Stomach (tissue), 9 donors: Measurements from ENCODE around the gene BCAM. TPM values are rescaled to one million over a fixed set of nuclear protein-coding genes. Genes with fewer than 3 reads are reported as not detected.
A peak's percentile ranks its signal among the peaks of the same experiment; 100 is the strongest.

Experiments
- DNase-seq, 2 donors: peaks; one replicate each; pipeline versions ENCODE4 v3.0.0 to v3.0.0-alpha.2; 2013 to 2019
- H3K27ac ChIP-seq, 5 donors: fragments of 200-600 bp in 4 of 5; sonication (generic) in 4 of 5; one replicate each; pipeline ENCODE4 v1.5.1; 2013 to 2019; ENCODE audit warnings: mild to moderate bottlenecking in 1 of 5, moderate library complexity in 1 of 5
- H3K27me3 ChIP-seq, 3 donors: fragments of 200-600 bp; sonication (generic); one replicate each; pipeline ENCODE4 v1.5.1; 2017 to 2019; ENCODE audit warnings: mixed run types in 1 of 3
- H3K36me3 ChIP-seq, 4 donors: fragments of 200-600 bp; sonication (generic); 1 replicate in 3 of 4; 2 replicates in 1 of 4; pipeline ENCODE4 v1.5.1; 2016 to 2019
- H3K4me1 ChIP-seq, 4 donors: fragments of 200-600 bp; sonication (generic); one replicate each; pipeline ENCODE4 v1.5.1; 2016 to 2019
- H3K4me3 ChIP-seq, 4 donors: fragments of 200-600 bp; sonication (generic) in 3 of 4; one replicate each; pipeline ENCODE4 v1.5.1; 2016 to 2019; ENCODE audit warnings: mild to moderate bottlenecking in 1 of 4
- H3K9me3 ChIP-seq, 4 donors: fragments of 200-600 bp; sonication (generic); one replicate each; pipeline ENCODE4 v1.5.1; 2016 to 2019
- CTCF ChIP-seq, 7 experiments: fragments of 450-650 bp in 4 of 7; fragments of 200-600 bp in 3 of 7; sonication (generic) in 3 of 7; IDR thresholded peaks; one replicate each; pipeline ENCODE4 v1.5.1; 2016 to 2019; ENCODE audit warnings: antibody characterized with exemption in 7 of 7, control low read depth in 2 of 7, mild to moderate bottlenecking in 1 of 7
- EP300 ChIP-seq: sonication (generic); formaldehyde crosslinking; IDR thresholded peaks from one replicate; pipeline ENCODE4 v1.6.1; 2017; ENCODE audit warnings: antibody characterized with exemption
- POLR2A ChIP-seq, 4 donors: fragments of 450-650 bp; IDR thresholded peaks; one replicate each; pipeline ENCODE4 v1.6.1; 2016; ENCODE audit warnings: antibody characterized with exemption in 4 of 4, control low read depth in 2 of 4, mild to moderate bottlenecking in 1 of 4, moderate library complexity in 1 of 4
- POLR2AphosphoS5 ChIP-seq, 3 donors: sonication (generic); formaldehyde crosslinking; IDR thresholded peaks; one replicate each; pipeline ENCODE4 v1.6.1; 2016; ENCODE audit warnings: antibody characterized with exemption in 3 of 3
- WGBS, 5 donors: extraction: QIAGEN DNeasy Blood & Tissue Kit in 3 of 5; methylation state at CpG; one replicate each; pipeline versions ENCODE4 v1.1.5 to v1.1.7; 2013 to 2018; 5-methylcytosine and 5-hydroxymethylcytosine counted together
- intact Hi-C: fragments of 100-400 bp; cut with DNase I; formaldehyde crosslinking; loops from one replicate; pipeline ENCODE4 v1.15.1; 2023; ENCODE audit warnings: low total_unique reads
- polyA plus RNA-seq, 3 donors: library from polyadenylated mRNA; stranded (reverse); fragments of 200-250 nt; gene quantifications; one replicate each; pipeline ENCODE4 v1.2.3, GENCODE V29; 2013
- total RNA-seq, 5 donors: library from RNA; depleted of rRNA; stranded (reverse); fragments of >200 nt; gene quantifications; one replicate each; pipeline versions ENCODE4 v1.1.0 to v1.2.3, GENCODE V29; 2014 to 2016
- donor health status: healthy with polysubstance abuse.
- donor health status: Bipolar disorder and iron deficiency.
- donor health status: healthy.

Gene BCAM
- total and polyA plus RNA-seq, 8 donors, result 7.3 to 265 (median 36.5) TPM

GRCh38 chr19:44820648-44821609 lies 12.0 kb downstream of the BCAM start:
- H3K4me1 ChIP-seq, result peaks cover 0 to 12% (median 10%) of the 10 kb centered on the region in 4 donors
- H3K4me3 ChIP-seq, result peak overlapping the region in 1 of 4 donors; percentile 3
- H3K27me3 ChIP-seq, result peaks cover 0 to 4% (median 0%) of the 10 kb centered on the region in 3 donors
- WGBS, 5 donors, result 51 to 71% (median 62%) methylated on average over 29 to 35 of the region's 35 CpGs
- H3K36me3 ChIP-seq, result peaks cover 0 to 15% (median 8%) of the 10 kb centered on the region in 4 donors
- H3K9me3 ChIP-seq, result no peaks in the 10 kb centered on the region
- TF ChIP-seq POLR2A (IDR thresholded peaks at IDR 0.05), result no peak
- no peak for TF ChIP-seq POLR2AphosphoS5 (IDR thresholded peaks at IDR 0.05)
- TF ChIP-seq CTCF (IDR thresholded peaks at IDR 0.05), result no peak
- no peak for TF ChIP-seq EP300
- H3K27ac ChIP-seq, result peak overlapping the region in 4 of 5 donors; percentile 19 to 69 (median 40)
- peak in 1 of 2 donors; percentile 74 for DNase-seq
- intact Hi-C loops, result no loop called here

GRCh38 chr19:44822177-44822576 lies 13.3 kb downstream of the BCAM start:
- TF ChIP-seq EP300, result no peak
- TF ChIP-seq POLR2A (IDR thresholded peaks at IDR 0.05), result no peak
- no peak for TF ChIP-seq POLR2AphosphoS5 (IDR thresholded peaks at IDR 0.05)
- Histone ChIP-seq H3K9me3 (no peaks in the 10 kb centered on the region), H3K36me3 (peaks cover 0 to 12% (median 8%) of the 10 kb centered on the region in 4 donors), H3K27me3 (peaks cover 0 to 7% (median 0%) of the 10 kb centered on the region in 3 donors), H3K4me1 (peaks cover 0 to 12% (median 10%) of the 10 kb centered on the region in 4 donors), H3K27ac (peak overlapping the region in 1 of 5 donors; percentile 46), H3K4me3 (no peak overlapping the region)
- intact Hi-C loops, result no loop called here
- no peak for DNase-seq
- WGBS, 5 donors, result 61 to 70% (median 64%) methylated on average over 11 of the region's 11 CpGs

GRCh38 chr19:44822670-44823372 lies 13.9 kb downstream of the BCAM start:
- Histone ChIP-seq H3K9me3 (no peaks in the 10 kb centered on the region), H3K27ac (no peak overlapping the region), H3K4me1 (peaks cover 0 to 12% (median 10%) of the 10 kb centered on the region in 4 donors), H3K36me3 (peaks cover 0 to 12% (median 8%) of the 10 kb centered on the region in 4 donors), H3K27me3 (peaks cover 0 to 8% (median 0%) of the 10 kb centered on the region in 3 donors), H3K4me3 (no peak overlapping the region)
- intact Hi-C loops, result no loop called here
- DNase-seq, result no peak
- TF ChIP-seq POLR2AphosphoS5 (IDR thresholded peaks at IDR 0.05) (no peak), EP300 (no peak), CTCF (IDR thresholded peaks at IDR 0.05) (no peak), POLR2A (IDR thresholded peaks at IDR 0.05) (no peak)
- 63 to 73% (median 69%) methylated on average over 10 of the region's 10 CpGs for WGBS, 5 donors

GRCh38 chr19:44823373-44823698 lies 14.4 kb downstream of the BCAM start:
- Histone ChIP-seq H3K27me3 (peaks cover 0 to 8% (median 0%) of the 10 kb centered on the region in 3 donors), H3K4me1 (peaks cover 0 to 12% (median 10%) of the 10 kb centered on the region in 4 donors), H3K27ac (no peak overlapping the region), H3K36me3 (peaks cover 0 to 12% (median 8%) of the 10 kb centered on the region in 4 donors), H3K4me3 (no peak overlapping the region), H3K9me3 (no peaks in the 10 kb centered on the region)
- WGBS, 5 donors, result 26 to 48% (median 29%) methylated on average over 4 of the region's 4 CpGs
- intact Hi-C loops, result no loop called here
- no peak for DNase-seq
- TF ChIP-seq POLR2AphosphoS5 (IDR thresholded peaks at IDR 0.05) (no peak), EP300 (no peak), CTCF (IDR thresholded peaks at IDR 0.05) (no peak), POLR2A (IDR thresholded peaks at IDR 0.05) (no peak)
